Measurements from ENCODE around the gene COQ8B. TPM values are rescaled to one million over a fixed set of nuclear protein-coding genes. Genes with fewer than 3 reads are reported as not detected.

The COQ8B gene
- polyA plus RNA-seq, 1 donor (not counting 4 experiments of a cell fraction or from before 2014, with no cell fraction given), result 11.0 TPM

DNA sequence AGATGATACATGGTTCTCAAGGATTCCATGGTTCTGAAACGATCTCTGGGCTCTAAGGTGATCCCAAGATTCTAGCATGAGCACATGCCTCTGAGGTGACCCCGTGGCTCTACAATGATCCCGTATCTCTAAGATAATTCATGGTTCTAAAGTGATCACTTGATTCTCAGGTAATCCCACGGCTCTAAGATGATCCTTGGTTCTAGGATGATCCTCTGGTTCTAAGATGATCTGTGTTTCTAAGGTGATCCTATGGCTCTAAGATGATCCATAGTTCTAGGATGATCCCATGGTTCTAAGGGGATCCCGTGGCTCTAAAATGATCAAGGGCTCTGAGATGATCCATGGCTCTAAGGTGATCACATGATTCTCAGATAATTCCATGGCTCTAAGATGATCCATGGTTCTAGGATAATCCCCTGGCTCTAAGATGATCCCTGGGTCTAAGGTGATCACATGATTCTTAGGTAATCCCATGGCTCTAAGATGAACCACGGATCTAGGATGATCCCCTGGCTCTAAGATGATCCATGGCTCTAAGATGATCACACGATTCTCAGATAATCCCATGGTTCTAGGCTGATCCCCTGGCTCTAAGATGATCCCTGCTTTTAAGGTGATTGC is 47.6 kb downstream of the COQ8B start:
- H3K27me3 ChIP-seq (ENCODE audit: control insufficient read depth, extremely low read depth, insufficient read depth, low read length), result no peaks in the 10 kb centered on the region
- DNase-seq (ENCODE audit: low read depth, low spot score), result no peak
- no peak overlapping the region for H3K4me2 ChIP-seq (ENCODE audit: control insufficient read depth, extremely low read depth, insufficient read depth, low read depth, low read length)
- no peak for FAIRE-seq
- peaks cover 12% of the 10 kb centered on the region for H3K4me1 ChIP-seq (ENCODE audit: control insufficient read depth, extremely low read depth, insufficient read depth, low read length)
- H3K27ac ChIP-seq (ENCODE audit: control insufficient read depth, insufficient read depth, low read length), result no peak overlapping the region
- dilution Hi-C loops (cut with MboI; ENCODE audit: extremely low pct_ligation_motif_present, low sequenced_read_pairs), result no loop called here
- no peaks in the 10 kb centered on the region for H4K20me1 ChIP-seq (ENCODE audit: control insufficient read depth, extremely low read depth, insufficient read depth, low read length)
- no peak for TF ChIP-seq EZH2 (IDR thresholded peaks at IDR 0.05; ENCODE audit: low read length)
- TF ChIP-seq, protein P1, sequence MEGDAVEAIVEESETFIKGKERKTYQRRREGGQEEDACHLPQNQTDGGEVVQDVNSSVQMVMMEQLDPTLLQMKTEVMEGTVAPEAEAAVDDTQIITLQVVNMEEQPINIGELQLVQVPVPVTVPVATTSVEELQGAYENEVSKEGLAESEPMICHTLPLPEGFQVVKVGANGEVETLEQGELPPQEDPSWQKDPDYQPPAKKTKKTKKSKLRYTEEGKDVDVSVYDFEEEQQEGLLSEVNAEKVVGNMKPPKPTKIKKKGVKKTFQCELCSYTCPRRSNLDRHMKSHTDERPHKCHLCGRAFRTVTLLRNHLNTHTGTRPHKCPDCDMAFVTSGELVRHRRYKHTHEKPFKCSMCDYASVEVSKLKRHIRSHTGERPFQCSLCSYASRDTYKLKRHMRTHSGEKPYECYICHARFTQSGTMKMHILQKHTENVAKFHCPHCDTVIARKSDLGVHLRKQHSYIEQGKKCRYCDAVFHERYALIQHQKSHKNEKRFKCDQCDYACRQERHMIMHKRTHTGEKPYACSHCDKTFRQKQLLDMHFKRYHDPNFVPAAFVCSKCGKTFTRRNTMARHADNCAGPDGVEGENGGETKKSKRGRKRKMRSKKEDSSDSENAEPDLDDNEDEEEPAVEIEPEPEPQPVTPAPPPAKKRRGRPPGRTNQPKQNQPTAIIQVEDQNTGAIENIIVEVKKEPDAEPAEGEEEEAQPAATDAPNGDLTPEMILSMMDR (optimal IDR thresholded peaks at IDR 0.05 in 1 of 3, IDR thresholded peaks at IDR 0.05 in 1 of 3, conservative IDR thresholded peaks at IDR 0.05 in 1 of 3; ENCODE audit: extremely low read depth in 1 of 3, insufficient read depth in 2 of 3, low read length in 3 of 3), result no peak
- H3K36me3 ChIP-seq (ENCODE audit: control insufficient read depth in 2 of 2, extremely low read depth in 1 of 2, insufficient read depth in 2 of 2, low read length in 2 of 2), result peaks cover 30 to 38% of the 10 kb centered on the region in 2 experiments
- no peaks in the 10 kb centered on the region for H3K9me1 ChIP-seq (ENCODE audit: control insufficient read depth, extremely low read depth, insufficient read depth, low read length)
- H3K9me3 ChIP-seq (ENCODE audit: control insufficient read depth, low read depth, low read length), result peaks cover 3% of the 10 kb centered on the region
- H2AFZ ChIP-seq (ENCODE audit: control insufficient read depth, low read length), result no peak overlapping the region
- no peaks in the 10 kb centered on the region for H3K79me2 ChIP-seq (ENCODE audit: control insufficient read depth, insufficient read depth, low read length)
- H3K9ac ChIP-seq (ENCODE audit: control insufficient read depth, extremely low read depth, insufficient read depth, low read length), result no peak overlapping the region
- no peak overlapping the region for H3K4me3 ChIP-seq (ENCODE audit: control insufficient read depth in 2 of 3, extremely low read depth in 1 of 3, insufficient read depth in 2 of 3, low read depth in 1 of 3, low read length in 3 of 3)

DNA sequence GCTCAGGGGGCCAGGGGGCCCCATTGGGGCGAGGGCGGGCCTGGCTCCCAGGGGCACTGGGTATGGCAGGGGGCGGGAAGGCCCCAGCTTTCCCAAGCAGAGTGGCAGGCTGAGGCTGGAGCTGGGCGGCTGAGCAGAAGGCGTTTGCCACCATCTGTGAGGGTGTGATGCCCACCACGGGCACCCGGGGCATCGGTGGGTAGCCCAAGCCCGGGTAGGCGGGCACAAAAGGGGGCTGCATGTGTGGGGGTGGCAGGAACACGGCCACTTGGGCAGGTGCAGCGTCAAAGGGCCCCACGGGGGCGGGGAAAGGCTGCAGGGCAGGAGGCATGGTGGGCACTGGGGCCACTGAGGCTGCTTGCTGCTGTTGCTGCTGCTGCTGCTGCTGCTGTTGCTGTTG is 49.1 kb downstream of the COQ8B start:
- Histone ChIP-seq H3K4me2 (ENCODE audit: control insufficient read depth, extremely low read depth, insufficient read depth, low read depth, low read length) (no peak overlapping the region), H2AFZ (ENCODE audit: control insufficient read depth, low read length) (no peak overlapping the region), H4K20me1 (ENCODE audit: control insufficient read depth, extremely low read depth, insufficient read depth, low read length) (no peaks in the 10 kb centered on the region), H3K9me3 (ENCODE audit: control insufficient read depth, low read depth, low read length) (peaks cover 3% of the 10 kb centered on the region), H3K4me3 (ENCODE audit: control insufficient read depth in 2 of 3, extremely low read depth in 1 of 3, insufficient read depth in 2 of 3, low read depth in 1 of 3, low read length in 3 of 3) (no peak overlapping the region), H3K36me3 (ENCODE audit: control insufficient read depth in 2 of 2, extremely low read depth in 1 of 2, insufficient read depth in 2 of 2, low read length in 2 of 2) (peaks cover 20 to 24% of the 10 kb centered on the region in 2 experiments), H3K9me1 (ENCODE audit: control insufficient read depth, extremely low read depth, insufficient read depth, low read length) (no peaks in the 10 kb centered on the region), H3K4me1 (ENCODE audit: control insufficient read depth, extremely low read depth, insufficient read depth, low read length) (peaks cover 12% of the 10 kb centered on the region), H3K9ac (ENCODE audit: control insufficient read depth, extremely low read depth, insufficient read depth, low read length) (no peak overlapping the region), H3K79me2 (ENCODE audit: control insufficient read depth, insufficient read depth, low read length) (no peaks in the 10 kb centered on the region), H3K27ac (ENCODE audit: control insufficient read depth, insufficient read depth, low read length) (no peak overlapping the region), H3K27me3 (ENCODE audit: control insufficient read depth, extremely low read depth, insufficient read depth, low read length) (no peaks in the 10 kb centered on the region)
- dilution Hi-C loops (cut with MboI; ENCODE audit: extremely low pct_ligation_motif_present, low sequenced_read_pairs), result no loop called here
- DNase-seq (ENCODE audit: low read depth, low spot score), result no peak
- TF ChIP-seq, protein P1 (optimal IDR thresholded peaks at IDR 0.05 in 1 of 3, IDR thresholded peaks at IDR 0.05 in 1 of 3, conservative IDR thresholded peaks at IDR 0.05 in 1 of 3; ENCODE audit: extremely low read depth in 1 of 3, insufficient read depth in 2 of 3, low read length in 3 of 3), result no peak
- no peak for TF ChIP-seq EZH2 (IDR thresholded peaks at IDR 0.05; ENCODE audit: low read length)
- no peak for FAIRE-seq

Data from keratinocyte (primary cell).